Measurements from ENCODE around the gene TSHZ2.

TSHZ2 gene

DNA sequence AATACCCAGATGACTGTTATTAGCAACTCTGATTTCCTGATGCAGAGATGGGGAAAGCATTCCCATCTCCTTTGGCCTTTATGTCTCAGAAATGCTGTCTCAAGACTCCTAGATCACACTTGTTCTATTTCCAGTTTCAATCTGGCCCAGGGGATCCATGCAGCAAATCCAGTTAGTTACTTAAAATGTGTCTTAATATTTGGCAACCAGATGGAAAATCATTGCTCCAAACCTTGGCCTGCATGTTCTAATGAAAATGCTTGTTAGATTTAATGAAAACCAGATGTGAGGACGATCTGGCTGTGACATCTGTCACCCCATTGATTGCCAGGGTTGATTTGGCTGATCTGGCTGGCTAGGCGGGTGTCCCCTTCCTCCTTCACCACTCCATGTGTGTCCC lies 125.2 kb downstream of the TSHZ2 start:
- H3K4me3 ChIP-seq (replicated peaks; ENCODE audit: low read depth, low read length), result no peak overlapping the region
- DNase-seq (ENCODE audit: extremely low read depth, insufficient read length), result no peak
- TF ChIP-seq, protein P1, sequence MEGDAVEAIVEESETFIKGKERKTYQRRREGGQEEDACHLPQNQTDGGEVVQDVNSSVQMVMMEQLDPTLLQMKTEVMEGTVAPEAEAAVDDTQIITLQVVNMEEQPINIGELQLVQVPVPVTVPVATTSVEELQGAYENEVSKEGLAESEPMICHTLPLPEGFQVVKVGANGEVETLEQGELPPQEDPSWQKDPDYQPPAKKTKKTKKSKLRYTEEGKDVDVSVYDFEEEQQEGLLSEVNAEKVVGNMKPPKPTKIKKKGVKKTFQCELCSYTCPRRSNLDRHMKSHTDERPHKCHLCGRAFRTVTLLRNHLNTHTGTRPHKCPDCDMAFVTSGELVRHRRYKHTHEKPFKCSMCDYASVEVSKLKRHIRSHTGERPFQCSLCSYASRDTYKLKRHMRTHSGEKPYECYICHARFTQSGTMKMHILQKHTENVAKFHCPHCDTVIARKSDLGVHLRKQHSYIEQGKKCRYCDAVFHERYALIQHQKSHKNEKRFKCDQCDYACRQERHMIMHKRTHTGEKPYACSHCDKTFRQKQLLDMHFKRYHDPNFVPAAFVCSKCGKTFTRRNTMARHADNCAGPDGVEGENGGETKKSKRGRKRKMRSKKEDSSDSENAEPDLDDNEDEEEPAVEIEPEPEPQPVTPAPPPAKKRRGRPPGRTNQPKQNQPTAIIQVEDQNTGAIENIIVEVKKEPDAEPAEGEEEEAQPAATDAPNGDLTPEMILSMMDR (IDR thresholded peaks at IDR 0.05; ENCODE audit: insufficient read depth, low read length, poor library complexity, severe bottlenecking), result no peak
- no peaks in the 10 kb centered on the region for H3K27me3 ChIP-seq (replicated peaks; ENCODE audit: control insufficient read depth, insufficient read depth, low read length)
- H3K36me3 ChIP-seq (ENCODE audit: control insufficient read depth, insufficient read depth, low read length), result no peaks in the 10 kb centered on the region

DNA sequence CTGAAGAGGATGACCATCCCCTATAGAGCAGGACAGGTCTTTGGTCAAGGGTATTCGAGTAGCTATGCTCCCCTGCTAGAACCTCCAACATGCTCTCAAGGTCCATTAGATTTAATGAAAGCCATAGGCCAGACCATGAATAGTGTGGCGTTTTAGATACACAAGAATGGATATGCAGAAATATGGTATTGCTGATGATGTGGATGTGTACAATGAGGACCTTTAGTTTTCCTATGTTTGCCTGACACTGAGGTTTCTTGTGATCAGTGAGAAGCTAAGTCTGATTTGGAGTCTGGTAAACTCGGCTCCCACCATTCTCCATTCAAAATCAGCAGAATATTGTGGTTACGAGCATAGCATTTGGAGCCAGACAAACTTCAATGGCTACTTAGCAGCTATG lies 125.6 kb downstream of the TSHZ2 start:
- no peaks in the 10 kb centered on the region for H3K27me3 ChIP-seq (replicated peaks; ENCODE audit: control insufficient read depth, insufficient read depth, low read length)
- no peaks in the 10 kb centered on the region for H3K36me3 ChIP-seq (ENCODE audit: control insufficient read depth, insufficient read depth, low read length)
- H3K4me3 ChIP-seq (replicated peaks; ENCODE audit: low read depth, low read length), result no peak overlapping the region
- TF ChIP-seq, protein P1 (IDR thresholded peaks at IDR 0.05; ENCODE audit: insufficient read depth, low read length, poor library complexity, severe bottlenecking), result no peak
- DNase-seq (ENCODE audit: extremely low read depth, insufficient read length), result no peak

DNA sequence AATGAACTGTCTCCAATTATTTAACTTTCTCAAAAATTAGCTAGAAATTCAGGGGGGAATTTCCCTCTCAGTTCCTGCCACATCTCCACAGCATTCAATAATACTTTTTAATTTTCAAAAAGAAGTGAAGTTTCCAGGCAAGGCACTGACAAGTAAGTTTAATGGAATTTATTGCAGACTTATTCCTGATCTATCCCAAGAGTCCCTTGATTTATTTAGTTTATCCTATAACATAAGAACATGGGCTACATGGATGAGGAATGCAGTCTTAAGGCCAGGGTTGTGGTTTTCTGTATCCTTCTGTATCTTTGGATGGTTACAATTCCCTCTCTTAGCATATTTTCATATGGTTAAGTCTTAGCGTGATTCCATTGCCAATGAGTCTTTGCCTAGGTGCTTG lies 126.5 kb downstream of the TSHZ2 start:
- DNase-seq (ENCODE audit: extremely low read depth, insufficient read length), result no peak
- no peaks in the 10 kb centered on the region for H3K27me3 ChIP-seq (replicated peaks; ENCODE audit: control insufficient read depth, insufficient read depth, low read length)
- no peak overlapping the region for H3K4me3 ChIP-seq (replicated peaks; ENCODE audit: low read depth, low read length)
- TF ChIP-seq, protein P1 (IDR thresholded peaks at IDR 0.05; ENCODE audit: insufficient read depth, low read length, poor library complexity, severe bottlenecking), result no peak
- no peaks in the 10 kb centered on the region for H3K36me3 ChIP-seq (ENCODE audit: control insufficient read depth, insufficient read depth, low read length)

DNA sequence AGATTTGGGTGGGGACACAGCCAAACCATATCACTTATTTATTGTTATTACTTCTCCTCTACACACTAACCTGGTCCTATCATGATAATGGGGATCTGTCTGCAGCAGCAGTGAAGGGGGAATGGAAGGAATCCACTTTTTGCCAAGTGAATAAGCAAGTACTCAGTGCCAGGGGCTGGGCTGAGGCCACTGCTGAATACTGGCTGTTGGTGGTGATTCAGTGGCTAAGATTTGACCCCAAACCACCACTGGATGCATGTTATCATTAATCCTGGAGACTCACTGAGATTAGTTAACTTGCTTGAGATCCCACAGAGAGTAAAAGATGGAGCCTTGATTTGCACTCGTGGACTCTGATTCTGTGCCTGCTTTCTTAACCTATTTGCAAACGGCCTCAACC lies 127.7 kb downstream of the TSHZ2 start:
- no peak for DNase-seq (ENCODE audit: extremely low read depth, insufficient read length)
- Histone ChIP-seq H3K36me3 (ENCODE audit: control insufficient read depth, insufficient read depth, low read length) (no peaks in the 10 kb centered on the region), H3K27me3 (replicated peaks; ENCODE audit: control insufficient read depth, insufficient read depth, low read length) (no peaks in the 10 kb centered on the region; the same call in 1 of the 2 replicates), H3K4me3 (replicated peaks; ENCODE audit: low read depth, low read length) (no peak overlapping the region)
- TF ChIP-seq, protein P1 (IDR thresholded peaks at IDR 0.05; ENCODE audit: insufficient read depth, low read length, poor library complexity, severe bottlenecking), result no peak

DNA sequence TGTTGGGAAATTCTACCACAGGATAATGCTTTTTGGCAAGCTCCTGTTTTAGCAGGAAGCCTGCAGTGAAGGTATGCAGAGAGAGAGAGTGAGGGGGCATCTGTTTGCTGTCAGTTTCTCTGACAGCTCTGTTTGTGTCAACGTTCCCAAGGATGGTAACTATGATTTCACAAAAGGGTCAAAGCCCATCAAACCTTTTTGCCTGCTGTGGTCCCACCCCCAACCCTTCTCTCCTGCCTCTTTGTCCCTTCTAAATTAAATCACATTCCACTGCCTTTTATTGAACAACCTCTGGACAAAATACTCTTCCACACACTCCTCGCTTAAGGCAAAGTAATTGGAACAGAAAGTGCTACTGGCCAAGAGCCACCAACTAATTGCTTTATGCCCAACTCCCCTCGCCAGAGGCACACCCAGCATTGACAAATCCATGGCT lies 128.3 kb downstream of the TSHZ2 start:
- no peaks in the 10 kb centered on the region; the same call in 1 of the 2 replicates for H3K27me3 ChIP-seq (replicated peaks; ENCODE audit: control insufficient read depth, insufficient read depth, low read length)
- H3K4me3 ChIP-seq (replicated peaks; ENCODE audit: low read depth, low read length), result no peak overlapping the region
- H3K36me3 ChIP-seq (ENCODE audit: control insufficient read depth, insufficient read depth, low read length), result no peaks in the 10 kb centered on the region
- TF ChIP-seq, protein P1 (IDR thresholded peaks at IDR 0.05; ENCODE audit: insufficient read depth, low read length, poor library complexity, severe bottlenecking), result no peak
- DNase-seq (ENCODE audit: extremely low read depth, insufficient read length), result no peak
